ENCODE data around the gene RUVBL1.
A peak's percentile ranks its signal among the peaks of the same experiment; 100 is the strongest.

The RUVBL1 gene

GRCh38 chr3:128067489-128067888 lies 56.1 kb downstream of the RUVBL1 start:
- peaks cover 85 to 98% of the 10 kb centered on the region in 2 experiments for H3K36me3 ChIP-seq (ENCODE audit: control insufficient read depth in 1 of 2, insufficient read depth in 2 of 2, low read depth in 1 of 2, low read length in 2 of 2)
- WGBS, result 78% methylated on average over 7 of the region's 7 CpGs

GRCh38 chr3:128066676-128067075 lies 56.9 kb downstream of the RUVBL1 start:
- H2BK12ac ChIP-seq (ENCODE audit: low read length in 2 of 2), result no peak overlapping the region
- H4K91ac ChIP-seq (ENCODE audit: low read length), result no peak overlapping the region
- no peak for DNase-seq
- no peak overlapping the region for H3K9ac ChIP-seq (ENCODE audit: low read length)
- no peak overlapping the region for H4K8ac ChIP-seq (ENCODE audit: low read length)
- H3K4ac ChIP-seq (ENCODE audit: low read depth in 1 of 2, low read length in 2 of 2), result no peak overlapping the region
- H3K4me2 ChIP-seq (ENCODE audit: low read length, poor library complexity, severe bottlenecking), result no peak overlapping the region
- no peak overlapping the region for H3K23ac ChIP-seq (ENCODE audit: low read length in 2 of 2)
- peaks cover 47% of the 10 kb centered on the region for H3K79me1 ChIP-seq (replicated peaks; ENCODE audit: low read length, poor library complexity, severe bottlenecking)
- no peaks in the 10 kb centered on the region for H3K9me3 ChIP-seq (ENCODE audit: control insufficient read depth, low read length)
- no peak overlapping the region for H2AFZ ChIP-seq (ENCODE audit: low read depth, low read length)
- no peak overlapping the region for H3K4me3 ChIP-seq (ENCODE audit: insufficient read depth in 1 of 2, low read depth in 1 of 2, low read length in 2 of 2)
- H2BK120ac ChIP-seq (ENCODE audit: low read depth, low read length), result no peak overlapping the region
- no peaks in the 10 kb centered on the region for H3K27me3 ChIP-seq (ENCODE audit: control insufficient read depth in 1 of 2, insufficient read depth in 1 of 2, low read length in 2 of 2)
- peaks cover 4% of the 10 kb centered on the region for H3K4me1 ChIP-seq (ENCODE audit: control insufficient read depth, insufficient read depth, low read depth, low read length)
- whole genome bisulfite sequencing, result 94% methylated on average over 7 of the region's 9 CpGs
- no peak overlapping the region for H2BK15ac ChIP-seq (ENCODE audit: low read depth, poor library complexity, severe bottlenecking)
- no peak overlapping the region for H3K14ac ChIP-seq (ENCODE audit: low read length in 2 of 2)
- H3K18ac ChIP-seq (ENCODE audit: low read depth in 1 of 2, low read length in 2 of 2), result no peak overlapping the region
- no peak overlapping the region for H2BK5ac ChIP-seq (ENCODE audit: low read depth, low read length, poor library complexity, severe bottlenecking)
- no peak overlapping the region for H3K27ac ChIP-seq (ENCODE audit: low read length, poor library complexity, severe bottlenecking)
- peaks cover 85 to 98% of the 10 kb centered on the region in 2 experiments for H3K36me3 ChIP-seq (ENCODE audit: control insufficient read depth in 1 of 2, insufficient read depth in 2 of 2, low read depth in 1 of 2, low read length in 2 of 2)
- H2AK5ac ChIP-seq (ENCODE audit: low read length, severe bottlenecking), result no peak overlapping the region

More at GRCh38 chr3:128067489-128067888, 56.1 kb downstream of the RUVBL1 start:
- no peak overlapping the region for H2AFZ ChIP-seq (ENCODE audit: low read depth, low read length)
- peaks cover 4% of the 10 kb centered on the region for H3K4me1 ChIP-seq (ENCODE audit: control insufficient read depth, insufficient read depth, low read depth, low read length)
- no peak overlapping the region for H3K14ac ChIP-seq (ENCODE audit: low read length in 2 of 2)
- H3K9me3 ChIP-seq (ENCODE audit: control insufficient read depth, low read length), result no peaks in the 10 kb centered on the region
- H3K79me1 ChIP-seq (replicated peaks; ENCODE audit: low read length, poor library complexity, severe bottlenecking), result peaks cover 45% of the 10 kb centered on the region
- no peaks in the 10 kb centered on the region for H3K27me3 ChIP-seq (ENCODE audit: control insufficient read depth in 1 of 2, insufficient read depth in 1 of 2, low read length in 2 of 2)
- no peak overlapping the region for H3K23ac ChIP-seq (ENCODE audit: low read length in 2 of 2)
- H4K91ac ChIP-seq (ENCODE audit: low read length), result no peak overlapping the region
- no peak overlapping the region for H4K8ac ChIP-seq (ENCODE audit: low read length)
- H3K4ac ChIP-seq (ENCODE audit: low read depth in 1 of 2, low read length in 2 of 2), result no peak overlapping the region
- H2BK120ac ChIP-seq (ENCODE audit: low read depth, low read length), result no peak overlapping the region
- H3K4me2 ChIP-seq (ENCODE audit: low read length, poor library complexity, severe bottlenecking), result no peak overlapping the region
- no peak overlapping the region for H2BK12ac ChIP-seq (ENCODE audit: low read length in 2 of 2)
- no peak overlapping the region for H2BK5ac ChIP-seq (ENCODE audit: low read depth, low read length, poor library complexity, severe bottlenecking)
- H3K9ac ChIP-seq (ENCODE audit: low read length), result no peak overlapping the region
- H2BK15ac ChIP-seq (ENCODE audit: low read depth, poor library complexity, severe bottlenecking), result no peak overlapping the region
- H3K4me3 ChIP-seq (ENCODE audit: insufficient read depth in 1 of 2, low read depth in 1 of 2, low read length in 2 of 2), result no peak overlapping the region
- no peak overlapping the region for H2AK5ac ChIP-seq (ENCODE audit: low read length, severe bottlenecking)
- DNase-seq, result no peak
- no peak overlapping the region for H3K18ac ChIP-seq (ENCODE audit: low read depth in 1 of 2, low read length in 2 of 2)
- no peak overlapping the region for H3K27ac ChIP-seq (ENCODE audit: low read length, poor library complexity, severe bottlenecking)

- DNase-seq, result no peak
- Histone ChIP-seq H3K4ac (ENCODE audit: low read depth in 1 of 2, low read length in 2 of 2) (no peak overlapping the region), H3K36me3 (ENCODE audit: control insufficient read depth in 1 of 2, insufficient read depth in 2 of 2, low read depth in 1 of 2, low read length in 2 of 2) (peaks cover 82 to 98% of the 10 kb centered on the region in 2 experiments), H3K9me3 (ENCODE audit: control insufficient read depth, low read length) (no peaks in the 10 kb centered on the region), H2BK12ac (ENCODE audit: low read length in 2 of 2) (no peak overlapping the region), H3K4me2 (ENCODE audit: low read length, poor library complexity, severe bottlenecking) (no peak overlapping the region), H2BK15ac (ENCODE audit: low read depth, poor library complexity, severe bottlenecking) (no peak overlapping the region), H3K23ac (ENCODE audit: low read length in 2 of 2) (no peak overlapping the region), H2BK5ac (ENCODE audit: low read depth, low read length, poor library complexity, severe bottlenecking) (no peak overlapping the region), H3K9ac (ENCODE audit: low read length) (peak overlapping the region; percentile 14), H3K79me1 (replicated peaks; ENCODE audit: low read length, poor library complexity, severe bottlenecking) (peaks cover 45% of the 10 kb centered on the region), H3K27me3 (ENCODE audit: control insufficient read depth in 1 of 2, insufficient read depth in 1 of 2, low read length in 2 of 2) (no peaks in the 10 kb centered on the region), H3K27ac (ENCODE audit: low read length, poor library complexity, severe bottlenecking) (no peak overlapping the region), H3K4me3 (ENCODE audit: insufficient read depth in 1 of 2, low read depth in 1 of 2, low read length in 2 of 2) (no peak overlapping the region), H3K14ac (ENCODE audit: low read length in 2 of 2) (no peak overlapping the region), H4K91ac (ENCODE audit: low read length) (no peak overlapping the region), H3K4me1 (ENCODE audit: control insufficient read depth, insufficient read depth, low read depth, low read length) (peaks cover 5% of the 10 kb centered on the region), H2BK120ac (ENCODE audit: low read depth, low read length) (no peak overlapping the region), H3K18ac (ENCODE audit: low read depth in 1 of 2, low read length in 2 of 2) (no peak overlapping the region), H4K8ac (ENCODE audit: low read length) (no peak overlapping the region), H2AK5ac (ENCODE audit: low read length, severe bottlenecking) (no peak overlapping the region), H2AFZ (ENCODE audit: low read depth, low read length) (no peak overlapping the region)
- WGBS, result 96% methylated on average over 4 of the region's 4 CpGs
Observed at GRCh38 chr3:128066114-128066513, 57.5 kb downstream of the RUVBL1 start.

DNA sequence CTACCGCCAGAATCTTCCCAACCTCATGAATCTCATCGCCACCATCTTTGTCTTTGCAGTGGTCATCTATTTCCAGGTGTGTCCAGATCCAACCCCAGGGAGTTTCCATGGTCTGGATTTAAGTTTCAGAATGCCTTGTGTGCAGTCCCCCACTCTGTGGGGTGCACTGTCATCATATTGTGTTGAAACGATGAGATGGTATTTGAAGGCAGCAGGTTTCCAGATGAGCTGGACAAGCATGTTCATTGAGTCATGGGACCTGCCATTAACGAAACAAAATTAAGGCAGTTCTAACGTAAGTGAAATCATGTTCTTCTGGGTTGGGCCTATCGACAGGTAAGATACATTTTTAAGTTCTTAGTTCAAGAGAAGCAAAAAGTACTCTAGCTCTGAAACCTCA lies 58.6 kb downstream of the RUVBL1 start:
- H3K4me1 ChIP-seq (ENCODE audit: control insufficient read depth, insufficient read depth, low read depth, low read length), result peaks cover 6% of the 10 kb centered on the region
- H3K4me2 ChIP-seq (ENCODE audit: low read length, poor library complexity, severe bottlenecking), result no peak overlapping the region
- no peak overlapping the region for H3K4ac ChIP-seq (ENCODE audit: low read depth in 1 of 2, low read length in 2 of 2)
- H3K27me3 ChIP-seq (ENCODE audit: control insufficient read depth in 1 of 2, insufficient read depth in 1 of 2, low read length in 2 of 2), result no peaks in the 10 kb centered on the region
- H2BK15ac ChIP-seq (ENCODE audit: low read depth, poor library complexity, severe bottlenecking), result no peak overlapping the region
- no peaks in the 10 kb centered on the region for H3K9me3 ChIP-seq (ENCODE audit: control insufficient read depth, low read length)
- H2BK5ac ChIP-seq (ENCODE audit: low read depth, low read length, poor library complexity, severe bottlenecking), result no peak overlapping the region
- no peak overlapping the region for H2BK12ac ChIP-seq (ENCODE audit: low read length in 2 of 2)
- H2AK5ac ChIP-seq (ENCODE audit: low read length, severe bottlenecking), result no peak overlapping the region
- no peak overlapping the region for H2AFZ ChIP-seq (ENCODE audit: low read depth, low read length)
- H3K79me1 ChIP-seq (replicated peaks; ENCODE audit: low read length, poor library complexity, severe bottlenecking), result peaks cover 40% of the 10 kb centered on the region
- no peak for DNase-seq
- 96% methylated on average over 6 of the region's 6 CpGs for WGBS
- no peak overlapping the region for H3K14ac ChIP-seq (ENCODE audit: low read length in 2 of 2)
- no peak overlapping the region for H2BK120ac ChIP-seq (ENCODE audit: low read depth, low read length)
- no peak overlapping the region for H3K9ac ChIP-seq (ENCODE audit: low read length)
- no peak overlapping the region for H4K8ac ChIP-seq (ENCODE audit: low read length)
- H3K4me3 ChIP-seq (ENCODE audit: insufficient read depth in 1 of 2, low read depth in 1 of 2, low read length in 2 of 2), result no peak overlapping the region
- peaks cover 80 to 98% of the 10 kb centered on the region in 2 experiments for H3K36me3 ChIP-seq (ENCODE audit: control insufficient read depth in 1 of 2, insufficient read depth in 2 of 2, low read depth in 1 of 2, low read length in 2 of 2)
- no peak overlapping the region for H3K27ac ChIP-seq (ENCODE audit: low read length, poor library complexity, severe bottlenecking)
- H4K91ac ChIP-seq (ENCODE audit: low read length), result no peak overlapping the region
- H3K18ac ChIP-seq (ENCODE audit: low read depth in 1 of 2, low read length in 2 of 2), result no peak overlapping the region
- no peak overlapping the region for H3K23ac ChIP-seq (ENCODE audit: low read length in 2 of 2)

Measured in mesenchymal stem cell (in vitro differentiated cells and primary cell).